ENCODE results near the gene SCGB3A2.

DNA sequence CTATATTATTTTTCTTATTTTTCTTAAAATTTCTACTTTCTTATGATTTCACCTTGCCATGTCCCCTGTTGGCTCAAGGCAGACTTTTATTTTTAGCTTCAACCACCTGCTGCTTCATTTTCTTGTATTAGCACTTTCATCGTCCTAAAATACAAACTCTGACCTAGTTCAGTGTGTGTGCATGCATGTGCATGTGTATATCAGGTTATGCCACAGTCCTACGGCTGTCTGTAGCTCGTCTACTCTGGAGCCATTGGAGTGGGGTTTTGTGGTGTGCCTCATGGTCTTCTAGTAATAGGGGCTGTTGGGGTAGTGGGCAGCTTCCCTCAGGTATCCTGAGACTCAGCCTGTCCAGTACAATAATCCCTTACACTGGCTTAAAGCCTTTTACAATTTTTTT is 33.7 kb upstream of the SCGB3A2 start:
- TF ChIP-seq, protein P1, sequence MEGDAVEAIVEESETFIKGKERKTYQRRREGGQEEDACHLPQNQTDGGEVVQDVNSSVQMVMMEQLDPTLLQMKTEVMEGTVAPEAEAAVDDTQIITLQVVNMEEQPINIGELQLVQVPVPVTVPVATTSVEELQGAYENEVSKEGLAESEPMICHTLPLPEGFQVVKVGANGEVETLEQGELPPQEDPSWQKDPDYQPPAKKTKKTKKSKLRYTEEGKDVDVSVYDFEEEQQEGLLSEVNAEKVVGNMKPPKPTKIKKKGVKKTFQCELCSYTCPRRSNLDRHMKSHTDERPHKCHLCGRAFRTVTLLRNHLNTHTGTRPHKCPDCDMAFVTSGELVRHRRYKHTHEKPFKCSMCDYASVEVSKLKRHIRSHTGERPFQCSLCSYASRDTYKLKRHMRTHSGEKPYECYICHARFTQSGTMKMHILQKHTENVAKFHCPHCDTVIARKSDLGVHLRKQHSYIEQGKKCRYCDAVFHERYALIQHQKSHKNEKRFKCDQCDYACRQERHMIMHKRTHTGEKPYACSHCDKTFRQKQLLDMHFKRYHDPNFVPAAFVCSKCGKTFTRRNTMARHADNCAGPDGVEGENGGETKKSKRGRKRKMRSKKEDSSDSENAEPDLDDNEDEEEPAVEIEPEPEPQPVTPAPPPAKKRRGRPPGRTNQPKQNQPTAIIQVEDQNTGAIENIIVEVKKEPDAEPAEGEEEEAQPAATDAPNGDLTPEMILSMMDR (IDR thresholded peaks at IDR 0.05): no peak
- no peak for TF ChIP-seq POLR2A (IDR thresholded peaks at IDR 0.05)
